Measurements from ENCODE around the gene ADAMTS14.
"Not testable (repeated sequence)": the region's sequence is repeated elsewhere in the genome, so short reads cannot be mapped to it uniquely, and the experiment has no call there.

The ADAMTS14 gene, protein sequence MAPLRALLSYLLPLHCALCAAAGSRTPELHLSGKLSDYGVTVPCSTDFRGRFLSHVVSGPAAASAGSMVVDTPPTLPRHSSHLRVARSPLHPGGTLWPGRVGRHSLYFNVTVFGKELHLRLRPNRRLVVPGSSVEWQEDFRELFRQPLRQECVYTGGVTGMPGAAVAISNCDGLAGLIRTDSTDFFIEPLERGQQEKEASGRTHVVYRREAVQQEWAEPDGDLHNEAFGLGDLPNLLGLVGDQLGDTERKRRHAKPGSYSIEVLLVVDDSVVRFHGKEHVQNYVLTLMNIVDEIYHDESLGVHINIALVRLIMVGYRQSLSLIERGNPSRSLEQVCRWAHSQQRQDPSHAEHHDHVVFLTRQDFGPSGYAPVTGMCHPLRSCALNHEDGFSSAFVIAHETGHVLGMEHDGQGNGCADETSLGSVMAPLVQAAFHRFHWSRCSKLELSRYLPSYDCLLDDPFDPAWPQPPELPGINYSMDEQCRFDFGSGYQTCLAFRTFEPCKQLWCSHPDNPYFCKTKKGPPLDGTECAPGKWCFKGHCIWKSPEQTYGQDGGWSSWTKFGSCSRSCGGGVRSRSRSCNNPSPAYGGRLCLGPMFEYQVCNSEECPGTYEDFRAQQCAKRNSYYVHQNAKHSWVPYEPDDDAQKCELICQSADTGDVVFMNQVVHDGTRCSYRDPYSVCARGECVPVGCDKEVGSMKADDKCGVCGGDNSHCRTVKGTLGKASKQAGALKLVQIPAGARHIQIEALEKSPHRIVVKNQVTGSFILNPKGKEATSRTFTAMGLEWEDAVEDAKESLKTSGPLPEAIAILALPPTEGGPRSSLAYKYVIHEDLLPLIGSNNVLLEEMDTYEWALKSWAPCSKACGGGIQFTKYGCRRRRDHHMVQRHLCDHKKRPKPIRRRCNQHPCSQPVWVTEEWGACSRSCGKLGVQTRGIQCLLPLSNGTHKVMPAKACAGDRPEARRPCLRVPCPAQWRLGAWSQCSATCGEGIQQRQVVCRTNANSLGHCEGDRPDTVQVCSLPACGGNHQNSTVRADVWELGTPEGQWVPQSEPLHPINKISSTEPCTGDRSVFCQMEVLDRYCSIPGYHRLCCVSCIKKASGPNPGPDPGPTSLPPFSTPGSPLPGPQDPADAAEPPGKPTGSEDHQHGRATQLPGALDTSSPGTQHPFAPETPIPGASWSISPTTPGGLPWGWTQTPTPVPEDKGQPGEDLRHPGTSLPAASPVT

DNA sequence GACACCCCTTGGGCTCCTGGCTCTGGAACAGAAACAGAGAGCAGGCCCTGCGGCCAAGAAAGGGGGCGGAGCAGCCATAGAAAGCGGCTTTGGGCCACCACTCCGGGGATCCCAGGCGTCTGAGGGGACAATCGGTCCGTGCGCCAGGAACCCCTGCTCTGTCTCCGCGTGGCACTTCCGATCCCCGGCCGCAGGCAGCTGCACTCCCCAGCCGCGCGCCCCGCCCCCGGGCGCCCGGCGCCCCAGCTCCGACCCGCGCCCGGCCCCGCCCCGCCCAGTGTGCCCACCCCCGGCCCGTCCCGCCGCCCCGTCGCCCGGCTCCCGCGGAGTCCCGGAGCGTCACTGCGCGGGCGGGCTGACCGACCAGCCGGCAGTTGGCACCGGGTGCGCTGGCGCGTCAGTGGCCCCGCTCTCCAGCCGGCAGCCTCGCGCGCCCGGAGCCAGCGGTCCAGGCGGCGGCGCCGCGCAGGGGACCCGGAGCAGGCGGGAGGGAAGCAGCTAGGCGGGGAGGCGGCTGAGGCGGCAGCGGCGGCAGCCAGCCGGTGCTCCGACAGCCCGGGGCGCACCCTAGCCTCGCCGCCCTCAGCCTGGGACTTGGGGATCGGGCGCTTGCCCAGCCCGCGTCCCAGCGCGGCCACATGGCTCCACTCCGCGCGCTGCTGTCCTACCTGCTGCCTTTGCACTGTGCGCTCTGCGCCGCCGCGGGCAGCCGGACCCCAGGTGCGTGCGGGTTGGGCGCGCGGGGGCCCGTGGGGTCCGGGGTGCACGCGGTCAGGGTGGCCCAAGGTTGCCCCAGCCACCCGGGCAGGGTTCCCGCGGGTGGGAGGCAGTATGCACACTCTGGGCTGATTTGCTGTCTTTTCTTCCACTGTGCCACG is at the start of gene ADAMTS14:
Gene ADAMTS14 (plus strand): TSS at position 342 of the 878 bp plus-strand sequence. CDS start 297 bp downstream, at position 639.
- H3K4me3 ChIP-seq (ENCODE audit: low read depth, low read length): peak within 1 kb of the TSS; percentile 56
- TF ChIP-seq CTCF (IDR thresholded peaks at IDR 0.05; ENCODE audit: low read depth, low read length): no peak

- no peak for TF ChIP-seq CTCF (IDR thresholded peaks at IDR 0.05; ENCODE audit: low read depth, low read length)
- H3K4me3 ChIP-seq (ENCODE audit: low read depth, low read length): no peak overlapping the region
Measured at GRCh38 chr10:70622541-70622940, 49.8 kb upstream of the ADAMTS14 start.

- H3K4me3 ChIP-seq (ENCODE audit: low read depth, low read length): no peak overlapping the region
- TF ChIP-seq CTCF (IDR thresholded peaks at IDR 0.05; ENCODE audit: low read depth, low read length): no peak
Measured at GRCh38 chr10:70622981-70623844, 49.1 kb upstream of the ADAMTS14 start.

DNA sequence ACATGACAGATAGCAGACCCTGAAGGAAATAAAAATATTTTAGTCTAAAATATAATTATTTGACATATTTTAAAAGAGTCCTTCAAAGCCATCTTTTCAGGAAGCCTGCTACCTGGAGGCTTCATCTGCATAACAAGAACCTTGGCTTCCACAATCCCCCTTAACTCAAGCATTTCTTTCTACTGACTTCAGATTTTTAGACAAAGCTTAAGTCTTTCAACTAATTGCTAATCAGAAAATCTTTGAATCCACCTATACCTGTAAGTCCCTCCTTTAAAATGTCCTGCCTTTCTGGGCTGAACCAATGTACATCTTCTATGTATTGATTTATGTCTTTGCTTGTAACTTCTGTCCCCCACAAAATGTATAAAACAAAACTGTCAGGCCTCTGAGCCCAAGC is 46.2 kb upstream of the ADAMTS14 start:
- no peak for TF ChIP-seq CTCF (IDR thresholded peaks at IDR 0.05; ENCODE audit: low read depth, low read length)
- H3K4me3 ChIP-seq (ENCODE audit: low read depth, low read length): no peak overlapping the region

DNA sequence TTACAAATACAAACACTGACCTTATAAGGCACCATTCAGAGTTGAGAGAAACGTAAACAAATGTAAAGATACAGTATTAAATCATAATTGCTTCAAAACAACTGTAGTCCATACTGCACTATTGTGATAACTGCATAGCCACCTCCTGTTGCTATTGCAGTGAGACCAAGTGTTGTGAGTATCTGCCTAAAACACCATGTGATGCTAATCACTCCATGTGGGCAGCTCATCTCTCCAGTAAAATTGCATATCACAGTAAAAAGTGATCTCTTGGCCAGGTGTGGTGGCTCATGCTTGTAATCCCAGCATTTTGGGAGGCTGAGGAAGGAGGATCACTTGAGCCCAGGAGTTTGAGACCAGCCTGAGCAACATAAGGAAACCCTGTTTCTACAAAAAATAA is 43.0 kb upstream of the ADAMTS14 start:
- no peak overlapping the region for H3K4me3 ChIP-seq (ENCODE audit: low read depth, low read length)
- no peak for TF ChIP-seq CTCF (IDR thresholded peaks at IDR 0.05; ENCODE audit: low read depth, low read length)

DNA sequence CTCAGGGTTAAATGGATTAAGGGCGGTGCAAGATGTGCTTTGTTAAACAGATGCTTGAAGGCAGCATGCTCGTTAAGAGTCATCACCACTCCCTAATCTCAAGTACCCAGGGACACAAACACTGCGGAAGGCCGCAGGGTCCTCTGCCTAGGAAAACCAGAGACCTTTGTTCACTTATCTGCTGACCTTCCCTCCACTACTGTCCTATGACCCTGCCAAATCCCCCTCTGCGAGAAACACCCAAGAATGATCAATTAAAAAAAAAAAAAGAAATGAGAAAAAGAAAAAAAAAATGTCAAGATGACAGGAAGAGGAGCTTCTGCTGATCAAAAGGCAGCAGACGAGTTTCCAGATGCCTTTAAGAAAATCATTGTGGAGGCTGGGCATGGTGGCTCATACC is 40.6 kb upstream of the ADAMTS14 start:
- H3K4me3 ChIP-seq (ENCODE audit: low read depth, low read length): not testable (repeated sequence)
